GM21737 (cell line): Measurements from ENCODE around the gene DBN1.

Experiments used
- ATAC-seq: cut with Tn5 transposase; IDR thresholded peaks from one replicate; pipeline ENCODE4 v1.9.1; 2021; ENCODE audit warnings: mild to moderate bottlenecking, moderate library complexity; ENCODE audit not compliant: unreplicated experiment

The DBN1 gene

GRCh38 chr5:177445052-177445916, 28.1 kb downstream of the DBN1 start:
- no peak for ATAC-seq

GRCh38 chr5:177444106-177445051, 29.1 kb downstream of the DBN1 start:
- no peak for ATAC-seq

- no peak for ATAC-seq
Observed at GRCh38 chr5:177443144-177443983, 30.1 kb downstream of the DBN1 start.

GRCh38 chr5:177442066-177442826, 31.2 kb downstream of the DBN1 start:
- ATAC-seq, result no peak

GRCh38 chr5:177440990-177441780, 32.2 kb downstream of the DBN1 start:
- no peak for ATAC-seq

GRCh38 chr5:177440211-177440989, 33.0 kb downstream of the DBN1 start:
- ATAC-seq, result no peak

GRCh38 chr5:177439518-177440053, 33.8 kb downstream of the DBN1 start:
- ATAC-seq, result no peak

GRCh38 chr5:177438468-177438867, 35.0 kb downstream of the DBN1 start:
- no peak for ATAC-seq

- no peak for ATAC-seq
Observed at GRCh38 chr5:177437623-177438022, 35.8 kb downstream of the DBN1 start.

- no peak for ATAC-seq
Observed at GRCh38 chr5:177435847-177436536, 37.4 kb downstream of the DBN1 start.

GRCh38 chr5:177434942-177435738, 38.3 kb downstream of the DBN1 start:
- ATAC-seq, result no peak

GRCh38 chr5:177434437-177434836, 39.0 kb downstream of the DBN1 start:
- ATAC-seq, result no peak

GRCh38 chr5:177433658-177434217, 39.7 kb downstream of the DBN1 start:
- no peak for ATAC-seq

- ATAC-seq, result no peak
Observed at GRCh38 chr5:177432839-177433657, 40.4 kb downstream of the DBN1 start.

- no peak for ATAC-seq
Observed at GRCh38 chr5:177432143-177432838, 41.1 kb downstream of the DBN1 start.
